GM20000 (cell line): ENCODE data around the gene INSRR.

Experiments
- DNase-seq: peaks from one replicate; pipeline ENCODE4 v3.0.0; 2012; ENCODE audit warnings: low spot score
- CTCF ChIP-seq: IDR thresholded peaks from 2 replicates; pipeline ENCODE4 v1.5.1; 2012; ENCODE audit warnings: mild to moderate bottlenecking, control low read depth; ENCODE audit errors: extremely low read depth, missing control alignments

INSRR gene

GRCh38 chr1:156885880-156886355 is 27.0 kb upstream of the INSRR start:
- no peak for TF ChIP-seq CTCF
- no peak for DNase-seq

GRCh38 chr1:156885314-156885713 is 26.4 kb upstream of the INSRR start:
- TF ChIP-seq CTCF = no peak
- no peak for DNase-seq

- TF ChIP-seq CTCF = no peak
- DNase-seq = no peak
Measured at GRCh38 chr1:156884560-156885184, 25.8 kb upstream of the INSRR start.

GRCh38 chr1:156883919-156884318 is 25.0 kb upstream of the INSRR start:
- no peak for DNase-seq
- no peak for TF ChIP-seq CTCF

GRCh38 chr1:156882543-156882942 is 23.6 kb upstream of the INSRR start:
- DNase-seq = no peak
- no peak for TF ChIP-seq CTCF

GRCh38 chr1:156881663-156882062 is 22.7 kb upstream of the INSRR start:
- no peak for DNase-seq
- no peak for TF ChIP-seq CTCF

GRCh38 chr1:156881101-156881500 is 22.2 kb upstream of the INSRR start:
- TF ChIP-seq CTCF = no peak
- no peak for DNase-seq
